Motor neuron (in vitro differentiated cells): Measurements from ENCODE around the gene PAPPA2. TPM values are rescaled to one million over a fixed set of nuclear protein-coding genes. Genes with fewer than 3 reads are reported as not detected.

Source experiments
- ATAC-seq, 8 experiments: fragments of 200-7000 bp; cut with Tn5 transposase; replicated peaks in 6 of 8; 2 replicates each; pipeline ENCODE4 v1.8.0; 2021; ENCODE audit warnings: mild to moderate bottlenecking in 8 of 8, moderate library complexity in 8 of 8
- H3K27ac ChIP-seq, 2 donors: fragments of 250-450 bp; sonication (Bioruptor Pico); 2 replicates each; pipeline ENCODE4 v1.9.0; 2021; ENCODE audit warnings: antibody characterized with exemption in 2 of 2, mild to moderate bottlenecking in 2 of 2, moderate library complexity in 1 of 2
- H3K4me1 ChIP-seq, 2 donors: fragments of 250-450 bp; sonication (Bioruptor Pico); replicated peaks in 1 of 2; 2 replicates each; pipeline ENCODE4 v1.6.1; 2021; ENCODE audit warnings: antibody characterized with exemption in 2 of 2, mild to moderate bottlenecking in 2 of 2, moderate library complexity in 1 of 2
- H3K4me3 ChIP-seq, 5 donors: fragments of 250-450 bp; sonication (Bioruptor Pico); 2 replicates each; pipeline ENCODE4 v1.9.0; 2021; ENCODE audit warnings: antibody characterized with exemption in 5 of 5, mild to moderate bottlenecking in 5 of 5, moderate library complexity in 4 of 5
- WGBS, 10 experiments: fragments of 450-650 bp; shearing (Covaris generic); methylation state at CpG; one replicate each; pipeline ENCODE4 v1.0.0; 2022; 5-methylcytosine and 5-hydroxymethylcytosine counted together
- in situ Hi-C, 9 experiments: fragments of 400-800 bp; cut with MboI; loops; one replicate each; pipeline ENCODE4 v1.15.0; 2021; ENCODE audit warnings: low sequenced_read_pairs in 9 of 9, low pct_unique_long_range_greater_than_20kb in 2 of 9; ENCODE audit not compliant: unreplicated experiment in 9 of 9
- total RNA-seq, 8 experiments: library from RNA; unstranded; fragments of 300-600 nt; gene quantifications; 2 replicates each; pipeline versions ENCODE4 v1.2.3 to v1.2.4, GENCODE V29; 2022

PAPPA2 gene
- total RNA-seq, 8 experiments from 2014 or later: 1.8 to 82.0 (median 7.1) TPM

DNA sequence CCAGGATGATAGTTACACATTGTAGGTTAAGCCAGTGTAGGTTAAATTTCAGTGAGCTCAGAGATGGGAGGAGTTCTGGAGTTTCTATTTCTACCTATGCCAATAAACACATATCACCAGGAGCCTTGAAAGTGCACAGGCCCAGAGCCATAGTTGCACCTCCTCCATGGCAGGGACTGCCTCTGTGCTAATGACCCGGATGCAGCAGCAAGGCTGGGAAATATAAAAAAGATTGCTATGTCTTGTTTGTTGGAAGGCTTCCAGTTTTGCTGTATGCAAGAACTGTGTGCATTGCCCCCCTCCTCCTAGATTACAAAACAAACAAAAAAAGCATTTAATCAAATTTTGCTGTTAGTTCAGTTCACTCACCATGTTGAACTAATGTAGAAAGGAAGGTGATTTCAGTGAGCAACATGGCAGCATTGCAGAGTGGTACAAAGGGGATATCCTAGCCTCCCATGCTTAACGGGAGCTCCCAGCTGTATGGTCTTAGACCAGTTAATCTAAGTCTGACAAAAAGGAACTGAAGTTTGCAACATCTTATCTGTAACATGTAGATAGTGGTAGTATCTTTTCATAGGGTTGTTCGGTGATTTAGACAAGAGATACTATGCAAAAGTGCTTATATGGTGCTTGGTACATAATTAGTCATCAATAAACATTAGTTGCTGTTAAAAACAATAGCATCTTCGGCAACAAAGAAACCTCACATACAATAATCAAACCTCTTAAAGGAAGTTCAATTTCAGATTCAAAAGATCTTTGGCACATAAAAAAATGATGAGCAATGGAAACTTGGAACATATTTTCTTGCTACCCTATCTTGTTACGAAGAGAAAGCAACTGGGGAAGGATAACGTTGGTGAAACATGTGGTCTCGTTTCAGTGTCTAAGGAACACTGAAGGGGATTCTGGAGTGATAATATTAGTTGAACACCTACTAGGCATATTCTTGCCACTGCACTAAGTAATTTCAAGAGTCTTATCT lies 392.1 kb downstream of the PAPPA2 start:
- WGBS, 10 experiments: 46 to 99% (median 91%) methylated on average over 3 to 7 of the region's 7 CpGs; no CpG with 5 or more reads in 1 of the 10 experiments
- in situ Hi-C loops: loop anchor here in 5 of 9 experiments (25.0 kb wide), 4 partner anchors 293 to 1818 kb away; no protein-coding TSS in a partner anchor
- Histone ChIP-seq H3K4me1 (peaks cover 0 to 8% of the 10 kb centered on the region in 2 donors), H3K27ac (no peak overlapping the region), H3K4me3 (no peak overlapping the region)
- ATAC-seq: peak in 1 of 8 experiments; percentile 41

DNA sequence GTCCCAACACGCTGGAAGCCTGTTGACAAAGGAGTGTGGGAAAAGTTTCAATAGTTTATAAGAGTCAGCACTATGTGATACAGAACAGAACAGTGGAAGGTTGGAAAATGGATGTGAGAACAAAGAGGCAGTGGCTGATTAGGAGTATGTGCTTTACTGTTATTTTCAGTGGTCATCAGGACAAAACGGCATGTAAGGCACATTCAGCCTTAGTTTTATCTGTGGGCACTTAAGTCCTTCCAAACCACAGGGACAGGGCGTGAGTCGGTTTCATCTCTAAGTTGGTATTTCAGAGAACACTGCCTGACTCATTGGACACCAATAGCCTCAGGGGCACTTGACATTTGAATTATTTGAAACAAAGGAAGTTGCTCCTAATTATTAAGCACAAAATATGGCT lies 394.7 kb downstream of the PAPPA2 start:
- 0 to 92% (median 80%) methylated on average over 2 to 4 of the region's 4 CpGs; no CpG with 5 or more reads in 2 of the 10 experiments for WGBS, 10 experiments
- H3K4me3 ChIP-seq: no peak overlapping the region
- H3K4me1 ChIP-seq: peaks cover 8% of the 10 kb centered on the region in 2 donors
- H3K27ac ChIP-seq: no peak overlapping the region
- in situ Hi-C loops: loop anchor here in 5 of 9 experiments (25.0 kb wide), 4 partner anchors 295 to 1820 kb away; no protein-coding TSS in a partner anchor
- ATAC-seq: peak in 2 of 8 experiments; percentile 69 to 86

GRCh38 chr1:176858433-176858916 lies 395.5 kb downstream of the PAPPA2 start:
- no peak overlapping the region for H3K4me3 ChIP-seq
- in situ Hi-C loops: loop anchor here in 5 of 9 experiments (25.0 kb wide), 4 partner anchors 296 to 1821 kb away; no protein-coding TSS in a partner anchor
- peaks cover 8% of the 10 kb centered on the region in 2 donors for H3K4me1 ChIP-seq
- 0 to 96% (median 51%) methylated on average over 1 to 4 of the region's 4 CpGs for WGBS, 10 experiments
- H3K27ac ChIP-seq: no peak overlapping the region
- ATAC-seq: peak in 7 of 8 experiments; percentile 27 to 84 (median 72)

GRCh38 chr1:176863613-176864012 lies 400.6 kb downstream of the PAPPA2 start:
- H3K4me3 ChIP-seq: no peak overlapping the region
- no peak overlapping the region for H3K27ac ChIP-seq
- 21 to 100% (median 86%) methylated on average over 1 to 4 of the region's 4 CpGs; no CpG with 5 or more reads in 1 of the 10 experiments for WGBS, 10 experiments
- in situ Hi-C loops: loop anchor here in 5 of 9 experiments (25.0 kb wide), 4 partner anchors 301 to 1826 kb away; no protein-coding TSS in a partner anchor
- ATAC-seq: no peak
- H3K4me1 ChIP-seq: peaks cover 3 to 8% of the 10 kb centered on the region in 2 donors

- in situ Hi-C loops: loop anchor here in 5 of 9 experiments (25.0 kb wide), 4 partner anchors 302 to 1827 kb away; no protein-coding TSS in a partner anchor
- no peak for ATAC-seq
- WGBS, 10 experiments: 80 to 94% (median 89%) methylated on average over 1 to 6 of the region's 9 CpGs; no CpG with 5 or more reads in 5 of the 10 experiments
- Histone ChIP-seq H3K27ac (no peak overlapping the region), H3K4me1 (peaks cover 0 to 8% of the 10 kb centered on the region in 2 donors), H3K4me3 (no peak overlapping the region)
Measured at GRCh38 chr1:176864211-176864610, 401.2 kb downstream of the PAPPA2 start.

DNA sequence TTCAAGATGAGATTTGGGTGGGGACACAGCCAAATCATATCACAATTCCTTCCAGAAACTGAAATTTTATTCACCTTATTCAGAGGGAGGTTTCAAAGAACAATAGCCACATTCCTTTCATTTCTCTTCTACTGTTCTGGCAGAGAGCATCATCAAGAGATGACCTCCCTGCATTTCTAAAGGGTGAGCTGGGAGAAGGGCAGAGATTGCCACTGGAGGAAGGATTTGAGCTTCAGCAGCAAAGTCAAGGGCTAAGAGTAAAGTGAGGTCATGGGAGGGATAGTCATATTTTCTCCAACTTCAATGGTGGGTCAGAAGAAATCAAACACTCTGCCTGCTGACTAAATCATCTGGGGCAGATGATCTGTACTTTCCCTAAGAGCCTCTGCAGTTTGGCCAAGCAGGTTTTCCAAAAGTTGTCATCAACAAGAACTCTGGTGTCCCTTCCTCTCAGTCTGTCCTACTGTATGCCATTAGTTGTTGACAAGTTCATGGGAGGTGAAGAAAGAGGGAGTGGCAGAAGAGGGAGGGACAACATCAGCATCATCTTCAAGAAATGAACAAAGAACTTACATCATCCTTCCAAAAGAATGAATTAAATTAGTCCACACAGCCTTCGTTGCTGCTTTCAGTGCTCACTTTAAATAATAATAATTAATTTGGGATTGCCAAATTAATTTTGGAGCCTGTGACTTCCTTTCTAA lies 403.2 kb downstream of the PAPPA2 start:
- in situ Hi-C loops: loop anchor here in 5 of 9 experiments (25.0 kb wide), 4 partner anchors 304 to 1829 kb away; no protein-coding TSS in a partner anchor
- peak in 2 of 8 experiments; percentile 63 for ATAC-seq
- Histone ChIP-seq H3K4me3 (no peak overlapping the region), H3K4me1 (peaks cover 0 to 8% of the 10 kb centered on the region in 2 donors), H3K27ac (no peak overlapping the region)
- WGBS, 10 experiments: 0 to 100% (median 45%) methylated on average over 1 of the region's 1 CpG; no CpG with 5 or more reads in 2 of the 10 experiments

- 33 to 100% (median 98%) methylated on average over 1 to 4 of the region's 4 CpGs; no CpG with 5 or more reads in 3 of the 10 experiments for WGBS, 10 experiments
- in situ Hi-C loops: loop anchor here in 5 of 9 experiments (25.0 kb wide), 4 partner anchors 307 to 1832 kb away; no protein-coding TSS in a partner anchor
- no peaks in the 10 kb centered on the region for H3K4me1 ChIP-seq
Measured at GRCh38 chr1:176869577-176869976, 406.6 kb downstream of the PAPPA2 start.

DNA sequence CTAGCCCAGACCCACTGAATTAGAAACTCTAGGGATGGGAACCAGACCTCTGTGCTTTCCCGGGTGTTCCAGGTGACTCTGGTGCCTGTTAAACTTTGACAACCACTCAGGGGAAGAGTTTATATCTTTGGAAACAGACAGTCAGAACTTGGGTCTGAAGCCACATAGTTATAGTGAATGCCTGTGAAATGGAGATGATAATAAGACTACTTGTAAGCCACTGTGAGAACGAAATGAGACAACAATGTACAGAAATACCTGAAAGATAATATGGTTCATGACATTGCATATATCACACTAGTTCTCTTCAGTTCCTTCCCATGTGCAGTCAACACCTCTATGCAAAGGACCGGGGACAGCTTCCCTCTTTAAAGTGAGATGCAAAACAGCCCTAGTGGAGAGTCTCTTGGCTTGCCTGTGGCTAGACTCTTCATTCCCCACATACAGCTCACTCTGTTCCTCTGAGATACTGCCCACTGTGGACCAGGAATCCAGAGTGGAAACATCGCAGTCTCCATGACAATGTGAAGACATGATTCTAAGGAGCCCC lies 414.1 kb downstream of the PAPPA2 start:
- peak in 1 of 8 experiments; percentile 12 for ATAC-seq
- in situ Hi-C loops: loop anchor here in 6 of 9 experiments (25.0 kb wide), 4 partner anchors 310 to 1715 kb away; no protein-coding TSS in a partner anchor
- H3K4me1 ChIP-seq: no peaks in the 10 kb centered on the region
- 0 to 100% (median 86%) methylated on average over 1 to 4 of the region's 4 CpGs; no CpG with 5 or more reads in 1 of the 10 experiments for WGBS, 10 experiments
- H3K4me3 ChIP-seq: no peak overlapping the region
- H3K27ac ChIP-seq: no peak overlapping the region

More at GRCh38 chr1:176869577-176869976, 406.6 kb downstream of the PAPPA2 start:
- no peak overlapping the region for H3K27ac ChIP-seq
- H3K4me3 ChIP-seq: no peak overlapping the region
- no peak for ATAC-seq

GRCh38 chr1:176877557-176877956 lies 414.6 kb downstream of the PAPPA2 start:
- ATAC-seq: no peak
- no peaks in the 10 kb centered on the region for H3K4me1 ChIP-seq
- no peak overlapping the region for H3K4me3 ChIP-seq
- H3K27ac ChIP-seq: no peak overlapping the region
- in situ Hi-C loops: loop anchor here in 6 of 9 experiments (25.0 kb wide), 4 partner anchors 310 to 1715 kb away; no protein-coding TSS in a partner anchor
- WGBS, 10 experiments: 48 to 100% (median 90%) methylated on average over 1 to 3 of the region's 3 CpGs; no CpG with 5 or more reads in 4 of the 10 experiments

DNA sequence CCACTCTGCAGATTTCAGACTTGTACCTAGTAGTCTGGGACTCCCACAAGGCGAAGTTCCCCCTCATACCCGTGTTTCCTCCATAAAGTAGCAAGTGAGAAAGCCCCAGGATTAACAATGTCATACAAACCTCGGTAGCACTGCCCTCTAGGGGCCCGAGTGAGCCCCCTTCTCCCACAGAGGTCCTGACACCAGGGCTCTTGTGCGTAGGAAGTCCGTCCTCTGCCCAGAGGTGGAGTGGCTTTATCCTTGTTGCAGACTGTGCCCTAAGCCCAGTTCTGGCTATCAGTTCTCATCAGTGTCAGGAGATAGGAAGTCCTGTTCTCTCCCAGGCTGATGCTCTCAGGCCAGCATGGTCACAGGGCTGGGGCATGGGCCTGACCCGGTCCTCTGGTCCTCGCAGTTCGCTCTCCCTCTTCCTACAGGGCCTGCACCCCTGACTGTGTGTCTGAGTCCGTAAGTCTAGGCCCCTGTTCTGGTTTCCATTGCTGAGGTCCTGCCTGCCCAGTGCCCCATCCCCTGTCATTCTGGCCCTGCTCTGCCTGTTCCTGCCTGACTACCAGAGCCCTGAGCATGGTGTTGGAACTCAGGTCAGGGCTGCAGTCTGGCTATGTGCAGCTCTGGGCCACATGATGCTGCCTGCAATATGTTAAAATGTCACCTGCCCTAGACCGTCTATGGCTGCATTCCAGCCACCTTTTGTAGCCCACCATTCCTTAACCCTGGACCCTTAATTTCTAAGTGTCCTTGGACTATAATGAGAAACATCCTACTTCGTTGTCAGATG lies 416.0 kb downstream of the PAPPA2 start:
- H3K4me1 ChIP-seq: no peaks in the 10 kb centered on the region
- in situ Hi-C loops: loop anchor here in 6 of 9 experiments (25.0 kb wide), 4 partner anchors 308 to 1717 kb away; no protein-coding TSS in a partner anchor
- H3K4me3 ChIP-seq: no peak overlapping the region
- H3K27ac ChIP-seq: no peak overlapping the region
- ATAC-seq: no peak
- 61 to 100% (median 89%) methylated on average over 1 to 11 of the region's 12 CpGs; no CpG with 5 or more reads in 2 of the 10 experiments for WGBS, 10 experiments
